Fibroblast of skin of scalp (primary cell): ENCODE results near the gene ATAD2B. TPM values are rescaled to one million over a fixed set of nuclear protein-coding genes. Genes with fewer than 3 reads are reported as not detected.
"Not testable (repeated sequence)": the region's sequence is repeated elsewhere in the genome, so short reads cannot be mapped to it uniquely, and the experiment has no call there.

Source experiments
- DNase-seq: peaks from one replicate; pipeline ENCODE4 v3.0.0-alpha.2; 2013
- polyA plus RNA-seq, 2 experiments: library from polyadenylated mRNA; unstranded; fragments of 120-200 nt; gene quantifications; one replicate each; pipeline ENCODE4 v1.2.1, GENCODE V29; 2013; ENCODE audit not compliant: insufficient read length in 2 of 2

The ATAD2B gene
- 6.1 TPM for polyA plus RNA-seq (2013, experiment 1 of 2; ENCODE audit: insufficient read length)
- polyA plus RNA-seq (2013, experiment 2 of 2; ENCODE audit: insufficient read length) = 6.8 TPM

GRCh38 chr2:23926750-23927571 lies at the start of gene ATAD2B:
Gene ATAD2B (minus strand): TSS chr2:23927123. CDS start chr2:23926770, 353 bp downstream.
- peak; percentile 96 for DNase-seq

GRCh38 chr2:23967846-23968245 lies 40.9 kb upstream of the ATAD2B start:
- no peak for DNase-seq

GRCh38 chr2:23954325-23955014 lies 27.5 kb upstream of the ATAD2B start:
- DNase-seq = no peak

GRCh38 chr2:23953625-23954024 lies 26.7 kb upstream of the ATAD2B start:
- peak; percentile 16 for DNase-seq

- DNase-seq = not testable (repeated sequence)
These were observed 25.6 kb upstream of the ATAD2B start for GRCh38 chr2:23952558-23952957.

GRCh38 chr2:23947350-23947749 lies 20.4 kb upstream of the ATAD2B start:
- DNase-seq = no peak

- DNase-seq = peak; percentile 22
These were observed 18.1 kb upstream of the ATAD2B start for GRCh38 chr2:23944976-23945375.

- no peak for DNase-seq
These were observed 17.6 kb upstream of the ATAD2B start for GRCh38 chr2:23944527-23944926.

- no peak for DNase-seq
These were observed 16.7 kb upstream of the ATAD2B start for GRCh38 chr2:23943666-23944065.

- DNase-seq = no peak
These were observed 14.7 kb upstream of the ATAD2B start for GRCh38 chr2:23941644-23942043.

- peak; percentile 25 for DNase-seq
These were observed 14.0 kb upstream of the ATAD2B start for GRCh38 chr2:23940718-23941620.

GRCh38 chr2:23939987-23940717 lies 13.2 kb upstream of the ATAD2B start, which contains the start of gene UBXN2A:
Gene UBXN2A (plus strand): TSS chr2:23940463. CDS start chr2:23958315, 17,852 bp downstream.
- peak; percentile 87 for DNase-seq

- no peak for DNase-seq
These were observed 7.3 kb upstream of the ATAD2B start for GRCh38 chr2:23934259-23934658.

GRCh38 chr2:23926290-23926749 lies 603 bp downstream of the ATAD2B start:
- DNase-seq = no peak

- DNase-seq = peak; percentile 58
These were observed 1.1 kb downstream of the ATAD2B start for GRCh38 chr2:23925702-23926289.

GRCh38 chr2:23924589-23925359 lies 2.1 kb downstream of the ATAD2B start:
- peak; percentile 21 for DNase-seq

GRCh38 chr2:23918837-23919489 lies 8.0 kb downstream of the ATAD2B start:
- peak; percentile 21 for DNase-seq

GRCh38 chr2:23916727-23917405 lies 10.1 kb downstream of the ATAD2B start:
- no peak for DNase-seq

GRCh38 chr2:23915327-23915726 lies 11.6 kb downstream of the ATAD2B start:
- no peak for DNase-seq
